ENCODE results near the gene RNF123. TPM values are rescaled to one million over a fixed set of nuclear protein-coding genes. Genes with fewer than 3 reads are reported as not detected.

RNF123 gene
- total RNA-seq, 1 experiment from 2014 or later = 71.9 TPM

- H2AFZ ChIP-seq (ENCODE audit: low read depth, low read length, poor library complexity, severe bottlenecking) = no peak overlapping the region
- H3K36me3 ChIP-seq (ENCODE audit: control insufficient read depth in 1 of 2, insufficient read depth in 2 of 2, low read length in 2 of 2) = peaks cover 3 to 24% of the 10 kb centered on the region in 2 experiments; a peak in 2 of 4 replicates
- H3K9me3 ChIP-seq (ENCODE audit: control insufficient read depth in 1 of 2, insufficient read depth in 1 of 2, low read depth in 1 of 2, low read length in 2 of 2) = no peaks in the 10 kb centered on the region
- ChIA-PET POLR2A (no interaction called here), RAD21 (ENCODE audit: low non-redundant PET in 1 of 2, low total read pairs in 2 of 2, uncharacterized antibody in 2 of 2, unreplicated experiment in 2 of 2) (no interaction called here), CTCF (no interaction called here)
- BruUV-seq (replicated peaks) = TSS peak; percentile 22
- H3K4me2 ChIP-seq (ENCODE audit: low read length) = no peak overlapping the region
- no peak overlapping the region for H3K4me3 ChIP-seq (replicated peaks in 1 of 2; ENCODE audit: low read depth in 1 of 2, low read length in 2 of 2)
- DNase-seq (ENCODE audit: low read depth, low spot score) (no peak), ATAC-seq (no peak)
- peak overlapping the region; percentile 5; the same call in 1 of the 2 replicates for H3K27ac ChIP-seq (ENCODE audit: low read depth, low read length)
- no peak overlapping the region for H3K9ac ChIP-seq (ENCODE audit: low read length)
- peaks cover 13 to 37% of the 10 kb centered on the region in 2 experiments; a peak in 3 of 4 replicates for H3K4me1 ChIP-seq (ENCODE audit: control insufficient read depth in 1 of 2, insufficient read depth in 2 of 2, low read length in 2 of 2)
- H3K79me2 ChIP-seq (ENCODE audit: insufficient read depth, low read length) = peaks cover 18% of the 10 kb centered on the region
- TF ChIP-seq POLR2AphosphoS5 (IDR thresholded peaks at IDR 0.05; ENCODE audit: low read depth, low read length) (no peak; the same call in 1 of the 2 replicates), RAD21 (IDR thresholded peaks at IDR 0.05; ENCODE audit: low read depth) (no peak), POLR2A (IDR thresholded peaks at IDR 0.05; ENCODE audit: borderline replicate concordance, extremely low read depth, insufficient read depth, insufficient read length) (peak; percentile 21), FOSL1 (IDR thresholded peaks at IDR 0.05; ENCODE audit: low read depth) (no peak)
- H3K9me2 ChIP-seq (ENCODE audit: insufficient read depth) = no peaks in the 10 kb centered on the region
- H4K20me1 ChIP-seq (ENCODE audit: insufficient read depth) = no peaks in the 10 kb centered on the region
- intact Hi-C loops (cut with micrococcal nuclease) = loop anchor here (5.0 kb wide), 1 partner anchor 116 kb away; no protein-coding TSS in a partner anchor
- no peaks in the 10 kb centered on the region for H3K27me3 ChIP-seq (ENCODE audit: insufficient read depth, low read length)
Observed at GRCh38 chr3:49720855-49721595, 31.7 kb downstream of the RNF123 start.

- no peaks in the 10 kb centered on the region for H3K27me3 ChIP-seq (ENCODE audit: insufficient read depth, low read length)
- no peak overlapping the region for H3K4me2 ChIP-seq (ENCODE audit: low read length)
- H3K9me2 ChIP-seq (ENCODE audit: insufficient read depth) = no peaks in the 10 kb centered on the region
- RAD21 ChIA-PET (ENCODE audit: low non-redundant PET in 1 of 2, low total read pairs in 2 of 2, uncharacterized antibody in 2 of 2, unreplicated experiment in 2 of 2) = no interaction called here
- POLR2A ChIA-PET = no interaction called here
- TF ChIP-seq ZFX (IDR thresholded peaks at IDR 0.05) (no peak), FOSL1 (IDR thresholded peaks at IDR 0.05; ENCODE audit: low read depth) (no peak), CBX3 (IDR thresholded peaks at IDR 0.05; ENCODE audit: low read depth) (no peak), ZNF274 (IDR thresholded peaks at IDR 0.05; ENCODE audit: low read depth, low read length) (no peak), SRF (IDR thresholded peaks at IDR 0.05; ENCODE audit: low read depth) (no peak), YY1 (IDR thresholded peaks at IDR 0.05; ENCODE audit: extremely low read depth, insufficient replicate concordance, low read depth, low read length) (no peak), ATF3 (IDR thresholded peaks at IDR 0.05) (no peak), RAD21 (IDR thresholded peaks at IDR 0.05; ENCODE audit: low read depth) (no peak), EGR1 (IDR thresholded peaks at IDR 0.05; ENCODE audit: low read depth) (no peak), SP1 (IDR thresholded peaks at IDR 0.05; ENCODE audit: low read depth) (no peak), ZBTB33 (IDR thresholded peaks at IDR 0.05; ENCODE audit: extremely low read depth, insufficient replicate concordance, low read length) (no peak), EZH2phosphoT487 (IDR thresholded peaks at IDR 0.05; ENCODE audit: borderline replicate concordance) (no peak)
- H3K9me3 ChIP-seq (ENCODE audit: control insufficient read depth in 1 of 2, insufficient read depth in 1 of 2, low read depth in 1 of 2, low read length in 2 of 2) = no peaks in the 10 kb centered on the region
- no TSS peak for BruUV-seq (replicated peaks)
- CTCF ChIA-PET = no interaction called here
- no peaks in the 10 kb centered on the region for H4K20me1 ChIP-seq (ENCODE audit: insufficient read depth)
- H3K4me3 ChIP-seq (replicated peaks in 1 of 2; ENCODE audit: low read depth in 1 of 2, low read length in 2 of 2) = no peak overlapping the region
- H3K4me1 ChIP-seq (ENCODE audit: control insufficient read depth in 1 of 2, insufficient read depth in 2 of 2, low read length in 2 of 2) = peaks cover 13 to 37% of the 10 kb centered on the region in 2 experiments; a peak in 3 of 4 replicates
- ATAC-seq = no peak
- DNase-seq (ENCODE audit: low read depth, low spot score) = no peak
- H3K36me3 ChIP-seq (ENCODE audit: control insufficient read depth in 1 of 2, insufficient read depth in 2 of 2, low read length in 2 of 2) = peaks cover 3 to 24% of the 10 kb centered on the region in 2 experiments; a peak in 2 of 4 replicates
- H3K9ac ChIP-seq (ENCODE audit: low read length) = no peak overlapping the region
- H3K27ac ChIP-seq (ENCODE audit: low read depth, low read length) = no peak overlapping the region
- intact Hi-C loops (cut with micrococcal nuclease) = loop anchor here (5.0 kb wide), 1 partner anchor 116 kb away; no protein-coding TSS in a partner anchor
- no peak overlapping the region for H2AFZ ChIP-seq (ENCODE audit: low read depth, low read length, poor library complexity, severe bottlenecking)
- peaks cover 18% of the 10 kb centered on the region for H3K79me2 ChIP-seq (ENCODE audit: insufficient read depth, low read length)
Observed at GRCh38 chr3:49721596-49721895, 32.2 kb downstream of the RNF123 start.

All from HCT116 (cell line).